GM18951 (cell line): ENCODE results near the gene RSRC1.
A peak's percentile ranks its signal among the peaks of the same experiment; 100 is the strongest.
"Not testable (repeated sequence)": the region's sequence is repeated elsewhere in the genome, so short reads cannot be mapped to it uniquely, and the experiment has no call there.

Experiments
- POLR2A ChIP-seq: IDR thresholded peaks from 4 replicates; pipeline ENCODE4 v1.6.1; 2011; ENCODE audit warnings: mild to moderate bottlenecking; ENCODE audit not compliant: insufficient read length, insufficient read depth; ENCODE audit errors: extremely low read depth
- in situ Hi-C: fragments of 300-500 bp; cut with MboI; formaldehyde crosslinking; loops from one replicate; pipeline ENCODE4 v1.12.0; 2022; ENCODE audit warnings: low sequenced_read_pairs, mixed read lengths, inconsistent platforms; ENCODE audit not compliant: unreplicated experiment

The RSRC1 gene

GRCh38 chr3:158109804-158110657 lies at the start of gene RSRC1:
RSRC1 (plus strand) TSS chr3:158110089; CDS start chr3:158122105, 12,016 bp downstream.
- TF ChIP-seq POLR2A = peak; percentile 86
- in situ Hi-C loops = no loop called here

GRCh38 chr3:158065574-158065973 lies 44.3 kb upstream of the RSRC1 start:
- in situ Hi-C loops = not testable (repeated sequence)

- no peak for TF ChIP-seq POLR2A
- in situ Hi-C loops = no loop called here
Observed at GRCh38 chr3:158072790-158073189, 37.1 kb upstream of the RSRC1 start.

GRCh38 chr3:158074591-158074990 lies 35.3 kb upstream of the RSRC1 start:
- in situ Hi-C loops = no loop called here
- TF ChIP-seq POLR2A = no peak

GRCh38 chr3:158079599-158079998 lies 30.3 kb upstream of the RSRC1 start:
- in situ Hi-C loops = no loop called here
- TF ChIP-seq POLR2A = no peak

- in situ Hi-C loops = no loop called here
- no peak for TF ChIP-seq POLR2A
Observed at GRCh38 chr3:158084651-158085050, 25.2 kb upstream of the RSRC1 start.

GRCh38 chr3:158085358-158085757 lies 24.5 kb upstream of the RSRC1 start:
- in situ Hi-C loops = no loop called here
- no peak for TF ChIP-seq POLR2A

GRCh38 chr3:158085931-158086330 lies 24.0 kb upstream of the RSRC1 start:
- in situ Hi-C loops = no loop called here

GRCh38 chr3:158086361-158086760 lies 23.5 kb upstream of the RSRC1 start:
- no peak for TF ChIP-seq POLR2A
- in situ Hi-C loops = no loop called here

More at GRCh38 chr3:158085931-158086330, 24.0 kb upstream of the RSRC1 start:
- no peak for TF ChIP-seq POLR2A

GRCh38 chr3:158086776-158087175 lies 23.1 kb upstream of the RSRC1 start:
- TF ChIP-seq POLR2A = no peak
- in situ Hi-C loops = no loop called here

GRCh38 chr3:158091531-158091930 lies 18.4 kb upstream of the RSRC1 start:
- in situ Hi-C loops = loop anchor here (10.0 kb wide), 1 partner anchor 343 kb away; no protein-coding TSS in a partner anchor
- TF ChIP-seq POLR2A = no peak

GRCh38 chr3:158093526-158093925 lies 16.4 kb upstream of the RSRC1 start:
- TF ChIP-seq POLR2A = no peak
- in situ Hi-C loops = loop anchor here (10.0 kb wide), 1 partner anchor 341 kb away; no protein-coding TSS in a partner anchor

- in situ Hi-C loops = loop anchor here (10.0 kb wide), 1 partner anchor 340 kb away; no protein-coding TSS in a partner anchor
- TF ChIP-seq POLR2A = no peak
Observed at GRCh38 chr3:158094235-158095110, 15.4 kb upstream of the RSRC1 start.

- no peak for TF ChIP-seq POLR2A
- in situ Hi-C loops = loop anchor here (10.0 kb wide), 1 partner anchor 340 kb away; no protein-coding TSS in a partner anchor
Observed at GRCh38 chr3:158095111-158095813, 14.6 kb upstream of the RSRC1 start.
